Trophoblast cell (in vitro differentiated cells and primary cell): ENCODE results near the gene DEDD. TPM values are rescaled to one million over a fixed set of nuclear protein-coding genes. Genes with fewer than 3 reads are reported as not detected.

ENCODE experiments used
- DNase-seq, 2 donors: peaks; one replicate each; pipeline ENCODE4 v3.0.0-alpha.2; 2016
- H2AFZ ChIP-seq: 2 replicates; pipeline ENCODE4 v1.6.1; 2013; ENCODE audit warnings: low read length, moderate library complexity, mild to moderate bottlenecking; ENCODE audit not compliant: insufficient read depth, poor library complexity
- H2AK5ac ChIP-seq: 2 replicates; pipeline ENCODE4 v1.6.1; 2013; ENCODE audit warnings: mild to moderate bottlenecking, low read length
- H2BK120ac ChIP-seq: 2 replicates; pipeline ENCODE4 v1.6.1; 2013; ENCODE audit warnings: low read length, mild to moderate bottlenecking, moderate library complexity; ENCODE audit not compliant: insufficient read depth, poor library complexity
- H2BK12ac ChIP-seq: 2 replicates; pipeline ENCODE4 v1.6.1; 2013; ENCODE audit warnings: mild to moderate bottlenecking, low read length, moderate library complexity
- H2BK5ac ChIP-seq: 2 replicates; pipeline ENCODE4 v1.6.1; 2013; ENCODE audit warnings: low read length, low read depth, moderate library complexity, mild to moderate bottlenecking; ENCODE audit not compliant: poor library complexity
- H3K14ac ChIP-seq: 2 replicates; pipeline ENCODE4 v1.6.1; 2013; ENCODE audit warnings: mild to moderate bottlenecking, low read length
- H3K18ac ChIP-seq: 2 replicates; pipeline ENCODE4 v1.6.1; 2013; ENCODE audit warnings: mild to moderate bottlenecking, low read length
- H3K23ac ChIP-seq: 2 replicates; pipeline ENCODE4 v1.6.1; 2013; ENCODE audit warnings: low read length
- H3K27ac ChIP-seq: 2 replicates; pipeline ENCODE4 v1.5.1; 2013; ENCODE audit warnings: low read depth, mild to moderate bottlenecking, inconsistent platforms, low read length, moderate library complexity
- H3K27me3 ChIP-seq: 2 replicates; pipeline ENCODE4 v1.6.1; 2013; ENCODE audit warnings: inconsistent platforms, mild to moderate bottlenecking, low read length, moderate library complexity; ENCODE audit not compliant: insufficient read depth
- H3K36me3 ChIP-seq, 2 experiments: 1 replicate in 1 of 2; 2 replicates in 1 of 2; pipeline ENCODE4 v1.6.1; 2013; ENCODE audit warnings: low read length in 2 of 2, mild to moderate bottlenecking in 2 of 2, moderate library complexity in 1 of 2; ENCODE audit not compliant: insufficient read depth in 2 of 2, control insufficient read depth in 1 of 2
- H3K4ac ChIP-seq: 2 replicates; pipeline ENCODE4 v1.6.1; 2013; ENCODE audit warnings: low read depth, mild to moderate bottlenecking, low read length, moderate library complexity
- H3K4me1 ChIP-seq, 2 experiments: 1 replicate in 1 of 2; 2 replicates in 1 of 2; pipeline ENCODE4 v1.6.1; 2013; ENCODE audit warnings: low read length in 2 of 2, mild to moderate bottlenecking in 2 of 2, moderate library complexity in 1 of 2; ENCODE audit not compliant: insufficient read depth in 2 of 2, control insufficient read depth in 1 of 2
- H3K4me2 ChIP-seq: 2 replicates; pipeline ENCODE4 v1.6.1; 2013; ENCODE audit warnings: inconsistent platforms, mild to moderate bottlenecking, low read length, moderate library complexity
- H3K4me3 ChIP-seq: 2 replicates; pipeline ENCODE4 v1.5.1; 2013; ENCODE audit warnings: mild to moderate bottlenecking, low read depth, low read length, inconsistent platforms
- H3K79me1 ChIP-seq: one replicate; pipeline ENCODE4 v1.6.1; 2013; ENCODE audit warnings: low read length
- H3K79me2 ChIP-seq: 2 replicates; pipeline ENCODE4 v1.6.1; 2013; ENCODE audit warnings: low read length, mild to moderate bottlenecking; ENCODE audit not compliant: control insufficient read depth, insufficient read depth, poor library complexity
- H3K9ac ChIP-seq: 2 replicates; pipeline ENCODE4 v1.6.1; 2013; ENCODE audit warnings: mild to moderate bottlenecking, low read length
- H3K9me3 ChIP-seq: 2 replicates; pipeline ENCODE4 v1.6.1; 2013; ENCODE audit warnings: low read depth, mild to moderate bottlenecking, control low read depth, inconsistent platforms, low read length; ENCODE audit not compliant: insufficient read depth
- H4K12ac ChIP-seq: 2 replicates; pipeline ENCODE4 v1.6.1; 2013; ENCODE audit warnings: low read depth, mild to moderate bottlenecking, low read length, moderate library complexity
- H4K8ac ChIP-seq: 2 replicates; pipeline ENCODE4 v1.6.1; 2013; ENCODE audit warnings: low read depth, mild to moderate bottlenecking, low read length, moderate library complexity
- H4K91ac ChIP-seq: one replicate; pipeline ENCODE4 v1.6.1; 2013; ENCODE audit warnings: low read depth, mild to moderate bottlenecking, low read length, moderate library complexity
- WGBS: extraction: QIAGEN DNeasy Blood & Tissue Kit; methylation state at CpG from one replicate; pipeline ENCODE4 v1.1.7; 2013; ENCODE audit warnings: missing lambda C conversion rate; ENCODE audit not compliant: insufficient read length, insufficient coverage; ENCODE audit errors: extremely low coverage; 5-methylcytosine and 5-hydroxymethylcytosine counted together
- polyA plus RNA-seq: library from polyadenylated mRNA; stranded (reverse); fragments of 200-250 nt; gene quantifications from 2 replicates; pipeline ENCODE4 v1.2.3, GENCODE V29; 2013

DEDD gene
- 25.1 and 25.2 TPM in 2 replicates for polyA plus RNA-seq

GRCh38 chr1:161132410-161133219 is at the start of gene DEDD:
DEDD (minus strand) TSS chr1:161132667; CDS start chr1:161124462, 8,205 bp downstream.
- Histone ChIP-seq H2BK12ac (peak within 1 kb of the TSS; percentile 88), H3K14ac (peak within 1 kb of the TSS; percentile 99), H3K4ac (peak within 1 kb of the TSS; percentile 93), H3K23ac (peak within 1 kb of the TSS; percentile 55), H4K91ac (peak within 1 kb of the TSS; percentile 99), H4K12ac (peak within 1 kb of the TSS; percentile 93), H3K27ac (peak within 1 kb of the TSS; percentile 99), H3K79me1 (peaks cover 24% of the 10 kb centered on the region), H3K36me3 (peaks cover 6 to 7% of the 10 kb centered on the region in 2 experiments), H3K9ac (peak within 1 kb of the TSS; percentile 94), H3K79me2 (peaks cover 15% of the 10 kb centered on the region), H4K8ac (peak within 1 kb of the TSS; percentile 96), H2BK5ac (peak within 1 kb of the TSS; percentile 96), H3K4me2 (peak within 1 kb of the TSS; percentile 81), H3K4me1 (peaks cover 19 to 30% of the 10 kb centered on the region in 2 experiments), H2AFZ (peak within 1 kb of the TSS; percentile 94), H3K18ac (peak within 1 kb of the TSS; percentile 98), H2AK5ac (peak within 1 kb of the TSS; percentile 96), H2BK120ac (peak within 1 kb of the TSS; percentile 99), H3K9me3 (no peaks in the 10 kb centered on the region), H3K27me3 (no peaks in the 10 kb centered on the region), H3K4me3 (peak within 1 kb of the TSS; percentile 89)
- no CpG with 5 or more reads among the region's 68 CpGs for WGBS
- peak; percentile 95 to 96 for DNase-seq

- Histone ChIP-seq H3K79me2 (peaks cover 3% of the 10 kb centered on the region), H4K91ac (no peak overlapping the region), H3K4me1 (peaks cover 0 to 4% of the 10 kb centered on the region in 2 experiments), H3K4me3 (no peak overlapping the region), H2AK5ac (no peak overlapping the region), H3K4ac (no peak overlapping the region), H3K27ac (no peak overlapping the region), H4K8ac (no peak overlapping the region), H3K14ac (no peak overlapping the region), H4K12ac (no peak overlapping the region), H2BK120ac (no peak overlapping the region), H3K79me1 (peaks cover 5% of the 10 kb centered on the region), H3K36me3 (no peaks in the 10 kb centered on the region), H2BK12ac (no peak overlapping the region), H3K9me3 (no peaks in the 10 kb centered on the region), H3K27me3 (no peaks in the 10 kb centered on the region), H2AFZ (no peak overlapping the region), H3K9ac (no peak overlapping the region), H3K23ac (no peak overlapping the region), H2BK5ac (no peak overlapping the region), H3K4me2 (no peak overlapping the region), H3K18ac (no peak overlapping the region)
- WGBS, result no CpG with 5 or more reads among the region's 1 CpG
- DNase-seq, result peak in 1 of 2 donors; percentile 53
These were observed 49.7 kb upstream of the DEDD start for GRCh38 chr1:161182214-161182613.

GRCh38 chr1:161180639-161181038 is 48.2 kb upstream of the DEDD start:
- no peak for DNase-seq
- Histone ChIP-seq H2BK12ac (no peak overlapping the region), H3K27ac (no peak overlapping the region), H3K4me2 (no peak overlapping the region), H3K23ac (no peak overlapping the region), H3K36me3 (peaks cover under 1 to 1% of the 10 kb centered on the region in 2 experiments), H3K9ac (no peak overlapping the region), H3K18ac (no peak overlapping the region), H4K91ac (no peak overlapping the region), H2BK120ac (no peak overlapping the region), H3K79me1 (peaks cover 8% of the 10 kb centered on the region), H2AK5ac (no peak overlapping the region), H3K9me3 (no peaks in the 10 kb centered on the region), H4K8ac (no peak overlapping the region), H2AFZ (no peak overlapping the region), H3K14ac (no peak overlapping the region), H4K12ac (no peak overlapping the region), H3K27me3 (no peaks in the 10 kb centered on the region), H3K4me3 (no peak overlapping the region), H3K79me2 (peaks cover 8% of the 10 kb centered on the region), H3K4me1 (peaks cover 6 to 8% of the 10 kb centered on the region in 2 experiments), H2BK5ac (no peak overlapping the region), H3K4ac (no peak overlapping the region)
- no CpG with 5 or more reads among the region's 1 CpG for WGBS

GRCh38 chr1:161179698-161180097 is 47.2 kb upstream of the DEDD start:
- H3K27ac ChIP-seq, result no peak overlapping the region
- DNase-seq, result peak; percentile 91 to 96
- peaks cover 7 to 9% of the 10 kb centered on the region in 2 experiments for H3K36me3 ChIP-seq
- no peak overlapping the region for H4K8ac ChIP-seq
- no peak overlapping the region for H2AK5ac ChIP-seq
- no peak overlapping the region for H3K9ac ChIP-seq
- no peak overlapping the region for H2AFZ ChIP-seq
- no peaks in the 10 kb centered on the region for H3K9me3 ChIP-seq
- H3K14ac ChIP-seq, result no peak overlapping the region
- H2BK5ac ChIP-seq, result no peak overlapping the region
- H3K27me3 ChIP-seq, result no peaks in the 10 kb centered on the region
- H4K12ac ChIP-seq, result no peak overlapping the region
- H3K4me1 ChIP-seq, result peaks cover 6 to 8% of the 10 kb centered on the region in 2 experiments
- H3K79me2 ChIP-seq, result peaks cover 8% of the 10 kb centered on the region
- no peak overlapping the region for H3K4ac ChIP-seq
- H3K18ac ChIP-seq, result no peak overlapping the region
- no peak overlapping the region for H4K91ac ChIP-seq
- peaks cover 8% of the 10 kb centered on the region for H3K79me1 ChIP-seq
- no CpG with 5 or more reads among the region's 3 CpGs for WGBS
- H2BK12ac ChIP-seq, result no peak overlapping the region
- no peak overlapping the region for H2BK120ac ChIP-seq
- no peak overlapping the region for H3K4me3 ChIP-seq
- no peak overlapping the region for H3K4me2 ChIP-seq
- no peak overlapping the region for H3K23ac ChIP-seq
